Heart left ventricle (tissue), 13 donors: ENCODE data around the gene NR0B2.

Experiments used
- POLR2A ChIP-seq, 2 donors: fragments of 450-650 bp; IDR thresholded peaks; one replicate each; pipeline ENCODE4 v1.6.1; 2017; ENCODE audit warnings: antibody characterized with exemption in 2 of 2, mild to moderate bottlenecking in 2 of 2, moderate library complexity in 2 of 2
- TF ChIP-seq, protein P1 (sequence below), 12 donors: fragments of 200-600 bp; sonication (generic) in 4 of 12; IDR thresholded peaks; one replicate each; pipeline versions ENCODE4 v1.5.0 to v1.8.0; 2018 to 2022; ENCODE audit warnings: antibody characterized with exemption in 12 of 12, mild to moderate bottlenecking in 5 of 12
- donor health status: ischemic (EF 13 %, LVEDD 7.1; RV severe dilation, severe dysfunction).
- donor health status: DM: no; HTN: yes; CAD: no.
- donor health status: DM: no; HTN: no; CAD: no.
- donor health status: ischemic (EF 25% LVEDD 6.9; RV normal size, moderate dysfunction).
- donor health status: ischemic (EF 25% LVEDD 5.7; RV mildly dilated, moderate dysfunction).
- donor health status: ischemic (EF 35%, LVEDD 5.7; RV mildly dilated, moderate dysfunction).
- donor health status: nonischemic (EF 11% LVEDD 7.7; RV severe dilation, severe dysfunction).
- donor health status: DM: yes; HTN: yes; CAD: no.
- donor health status: PGD.
- donor health status: ischemic (EF 29% LVEDD 5.4; RV normal size, mild dysfunction).
- donor health status: nonischemic (EF 23%, LVEDD 6.1; RV moderate dilation, normal function).

DNA sequence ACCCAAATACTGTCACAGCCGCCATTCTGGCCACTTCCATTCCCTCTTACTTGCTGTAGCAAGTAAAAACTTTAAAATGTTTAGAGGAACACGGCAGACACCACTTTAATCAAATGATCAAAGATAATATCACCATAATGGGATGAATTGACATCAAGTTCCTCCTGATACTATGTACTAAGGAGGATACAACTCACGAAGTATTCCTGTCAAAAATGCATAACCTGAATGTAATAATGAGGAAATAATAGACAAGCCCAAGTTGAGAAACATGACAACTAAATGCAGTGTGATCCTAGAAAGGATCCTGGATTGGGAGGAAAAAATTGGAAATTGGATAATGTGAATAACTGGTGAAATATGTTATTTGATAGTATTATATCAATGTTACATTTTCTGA is 42.5 kb upstream of the NR0B2 start:
- TF ChIP-seq, protein P1, sequence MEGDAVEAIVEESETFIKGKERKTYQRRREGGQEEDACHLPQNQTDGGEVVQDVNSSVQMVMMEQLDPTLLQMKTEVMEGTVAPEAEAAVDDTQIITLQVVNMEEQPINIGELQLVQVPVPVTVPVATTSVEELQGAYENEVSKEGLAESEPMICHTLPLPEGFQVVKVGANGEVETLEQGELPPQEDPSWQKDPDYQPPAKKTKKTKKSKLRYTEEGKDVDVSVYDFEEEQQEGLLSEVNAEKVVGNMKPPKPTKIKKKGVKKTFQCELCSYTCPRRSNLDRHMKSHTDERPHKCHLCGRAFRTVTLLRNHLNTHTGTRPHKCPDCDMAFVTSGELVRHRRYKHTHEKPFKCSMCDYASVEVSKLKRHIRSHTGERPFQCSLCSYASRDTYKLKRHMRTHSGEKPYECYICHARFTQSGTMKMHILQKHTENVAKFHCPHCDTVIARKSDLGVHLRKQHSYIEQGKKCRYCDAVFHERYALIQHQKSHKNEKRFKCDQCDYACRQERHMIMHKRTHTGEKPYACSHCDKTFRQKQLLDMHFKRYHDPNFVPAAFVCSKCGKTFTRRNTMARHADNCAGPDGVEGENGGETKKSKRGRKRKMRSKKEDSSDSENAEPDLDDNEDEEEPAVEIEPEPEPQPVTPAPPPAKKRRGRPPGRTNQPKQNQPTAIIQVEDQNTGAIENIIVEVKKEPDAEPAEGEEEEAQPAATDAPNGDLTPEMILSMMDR (IDR thresholded peaks at IDR 0.05) = no peak
- TF ChIP-seq POLR2A (IDR thresholded peaks at IDR 0.05) = no peak
